CD4-positive, alpha-beta T cell treated with Interleukin-4 for 4 hours (primary cell): ENCODE data around the gene XPOT.
"Not testable (repeated sequence)": the region's sequence is repeated elsewhere in the genome, so short reads cannot be mapped to it uniquely, and the experiment has no call there.

ENCODE experiments used
- DNase-seq: peaks from one replicate; pipeline ENCODE4 v3.0.0-alpha.2; 2020

XPOT gene

GRCh38 chr12:64403707-64404469 lies at the start of gene XPOT:
Gene XPOT (plus strand): TSS chr12:64404392. CDS start chr12:64410036, 5,644 bp downstream.
- peak; percentile 95 for DNase-seq

GRCh38 chr12:64356209-64356608 lies 48.0 kb upstream of the XPOT start:
- not testable (repeated sequence) for DNase-seq

GRCh38 chr12:64361173-64361572 lies 43.0 kb upstream of the XPOT start:
- not testable (repeated sequence) for DNase-seq

- no peak for DNase-seq
Observed at GRCh38 chr12:64362721-64363305, 41.4 kb upstream of the XPOT start.

- no peak for DNase-seq
Observed at GRCh38 chr12:64383675-64384074, 20.5 kb upstream of the XPOT start.

GRCh38 chr12:64385019-64385418 lies 19.2 kb upstream of the XPOT start:
- peak; percentile 82 for DNase-seq

- DNase-seq, result peak; percentile 71
Observed at GRCh38 chr12:64385468-64385867, 18.7 kb upstream of the XPOT start.

GRCh38 chr12:64387197-64387816 lies 16.9 kb upstream of the XPOT start:
- DNase-seq, result no peak

GRCh38 chr12:64389154-64389553 lies 15.0 kb upstream of the XPOT start:
- DNase-seq, result no peak

- DNase-seq, result no peak
Observed at GRCh38 chr12:64390275-64390851, 13.8 kb upstream of the XPOT start, which contains the start of gene C12orf56. Gene C12orf56 (minus strand): TSS chr12:64390758. CDS start chr12:64390565, 193 bp downstream.

- peak; percentile 47 for DNase-seq
Observed at GRCh38 chr12:64392221-64392620, 12.0 kb upstream of the XPOT start.

- DNase-seq, result no peak
Observed at GRCh38 chr12:64395739-64396138, 8.5 kb upstream of the XPOT start.

GRCh38 chr12:64400041-64400440 lies 4.2 kb upstream of the XPOT start:
- DNase-seq, result peak; percentile 67

- DNase-seq, result no peak
Observed at GRCh38 chr12:64402181-64402580, 2.0 kb upstream of the XPOT start.

GRCh38 chr12:64404470-64405256 lies 471 bp downstream of the XPOT start:
- DNase-seq, result peak; percentile 51

- no peak for DNase-seq
Observed at GRCh38 chr12:64407342-64408223, 3.4 kb downstream of the XPOT start.

GRCh38 chr12:64411427-64411826 lies 7.2 kb downstream of the XPOT start:
- DNase-seq, result no peak

GRCh38 chr12:64412459-64412858 lies 8.3 kb downstream of the XPOT start:
- no peak for DNase-seq

- DNase-seq, result no peak
Observed at GRCh38 chr12:64413884-64414283, 9.7 kb downstream of the XPOT start.

GRCh38 chr12:64418209-64418608 lies 14.0 kb downstream of the XPOT start:
- no peak for DNase-seq

- DNase-seq, result no peak
Observed at GRCh38 chr12:64419696-64420095, 15.5 kb downstream of the XPOT start.

- no peak for DNase-seq
Observed at GRCh38 chr12:64427988-64428387, 23.8 kb downstream of the XPOT start.
